ENCODE results near the gene SPEM2. TPM values are rescaled to one million over a fixed set of nuclear protein-coding genes. Genes with fewer than 3 reads are reported as not detected.

Gene SPEM2
- polyA plus RNA-seq, 1 of the 3 experiments (the other 2 are of a cell fraction), result not detected

DNA sequence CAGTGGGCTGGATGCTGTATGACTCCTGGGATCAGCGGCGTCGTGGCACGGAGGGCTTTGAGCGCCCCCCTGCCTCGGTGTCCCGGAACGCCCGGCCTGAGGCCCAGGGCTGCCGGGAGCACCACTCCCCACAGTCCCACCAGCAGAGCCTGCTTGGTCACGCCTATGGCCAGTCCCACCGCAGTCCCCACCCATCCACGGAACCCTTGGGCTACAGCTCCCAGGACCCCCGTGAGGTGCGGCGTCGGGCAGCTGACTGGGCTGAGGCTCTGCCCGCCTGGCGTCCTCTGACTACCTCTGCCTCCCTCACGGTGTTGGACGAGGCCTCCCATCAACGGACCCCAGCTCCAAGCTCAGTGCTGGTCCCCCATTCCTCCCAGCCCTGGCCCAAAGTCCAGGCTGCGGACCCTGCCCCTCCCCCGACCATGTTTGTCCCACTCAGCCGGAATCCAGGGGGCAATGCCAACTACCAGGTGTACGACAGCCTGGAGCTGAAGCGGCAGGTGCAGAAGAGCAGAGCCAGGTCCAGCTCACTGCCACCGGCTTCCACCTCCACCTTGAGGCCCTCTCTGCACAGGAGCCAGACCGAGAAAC is 1.6 kb downstream of the SPEM2 start:
- Histone ChIP-seq H3K4me1 (ENCODE audit: control insufficient read depth in 1 of 2, insufficient read depth in 2 of 2, low read depth in 1 of 2, low read length in 1 of 2) (no peaks in the 10 kb centered on the region), H3K27me3 (ENCODE audit: insufficient read depth) (no peaks in the 10 kb centered on the region), H2AFZ (ENCODE audit: low read depth) (no peak overlapping the region), H3K9me3 (no peaks in the 10 kb centered on the region), H3K36me3 (replicated peaks in 1 of 2; ENCODE audit: control insufficient read depth in 1 of 2, insufficient read depth in 2 of 2, low read length in 1 of 2) (no peaks in the 10 kb centered on the region), H3K9me2 (no peaks in the 10 kb centered on the region), H4K20me1 (ENCODE audit: insufficient read depth) (no peaks in the 10 kb centered on the region), H3K4me2 (no peak overlapping the region), H3F3A (replicated peaks; ENCODE audit: insufficient read depth) (no peaks in the 10 kb centered on the region), H3K4me3 (ENCODE audit: low read depth in 2 of 2, low read length in 1 of 2) (no peak overlapping the region), H3K9ac (no peak overlapping the region), H3K27ac (ENCODE audit: low read depth in 2 of 2, low read length in 1 of 2) (no peak overlapping the region), H3K79me2 (ENCODE audit: insufficient read depth) (no peaks in the 10 kb centered on the region)
- TF ChIP-seq NFIC (IDR thresholded peaks at IDR 0.05; ENCODE audit: borderline replicate concordance), result no peak
- TF ChIP-seq ZBTB33 (IDR thresholded peaks at IDR 0.05; ENCODE audit: borderline replicate concordance, low read depth), result no peak
- TF ChIP-seq RFX5 (IDR thresholded peaks at IDR 0.05; ENCODE audit: low read length), result no peak
- no peak for TF ChIP-seq ELF1 (IDR thresholded peaks at IDR 0.05)
- TF ChIP-seq, protein P1, sequence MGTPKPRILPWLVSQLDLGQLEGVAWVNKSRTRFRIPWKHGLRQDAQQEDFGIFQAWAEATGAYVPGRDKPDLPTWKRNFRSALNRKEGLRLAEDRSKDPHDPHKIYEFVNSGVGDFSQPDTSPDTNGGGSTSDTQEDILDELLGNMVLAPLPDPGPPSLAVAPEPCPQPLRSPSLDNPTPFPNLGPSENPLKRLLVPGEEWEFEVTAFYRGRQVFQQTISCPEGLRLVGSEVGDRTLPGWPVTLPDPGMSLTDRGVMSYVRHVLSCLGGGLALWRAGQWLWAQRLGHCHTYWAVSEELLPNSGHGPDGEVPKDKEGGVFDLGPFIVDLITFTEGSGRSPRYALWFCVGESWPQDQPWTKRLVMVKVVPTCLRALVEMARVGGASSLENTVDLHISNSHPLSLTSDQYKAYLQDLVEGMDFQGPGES (IDR thresholded peaks at IDR 0.05; ENCODE audit: low read depth, low read length), result no peak
- TF ChIP-seq NRF1 (IDR thresholded peaks at IDR 0.05; ENCODE audit: low read depth, low read length), result no peak
- no peak for TF ChIP-seq JUND (IDR thresholded peaks at IDR 0.05)
- TF ChIP-seq POLR2AphosphoS5 (IDR thresholded peaks at IDR 0.05; ENCODE audit: low read depth, low read length), result no peak
- WGBS (ENCODE audit: low lambda C conversion rate), result 88% methylated on average over 8 of the region's 29 CpGs
- CTCF ChIA-PET, result interaction anchor here (0.6 to 1.6 kb wide), 2 partner anchors 10 to 71 kb away, joined by 3 to 7 read pairs; no protein-coding TSS in a partner anchor
- no peak for DNase-seq
- POLR2A ChIA-PET, result no interaction called here

DNA sequence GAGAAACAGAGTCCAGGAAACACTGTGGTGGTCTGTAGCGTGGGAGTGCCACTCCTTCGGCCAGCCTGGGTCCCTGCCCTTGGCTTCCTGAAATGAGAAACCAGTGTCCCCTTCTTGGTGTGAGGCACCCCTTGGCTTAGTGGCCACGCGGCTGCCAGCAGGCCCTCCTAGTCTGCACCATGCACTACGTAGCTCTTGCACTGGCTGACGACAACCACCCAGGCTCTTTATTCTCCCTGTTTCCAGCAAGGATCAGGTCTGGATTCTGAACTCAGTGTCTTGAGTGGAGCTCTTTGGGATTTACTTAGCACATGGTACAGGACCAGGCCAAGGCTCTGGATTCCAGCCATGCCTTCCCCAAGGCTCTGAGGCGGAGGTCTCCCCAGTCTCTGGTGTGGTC is 2.1 kb downstream of the SPEM2 start:
- Histone ChIP-seq H3K27me3 (ENCODE audit: insufficient read depth) (no peaks in the 10 kb centered on the region), H3K9ac (no peak overlapping the region), H3K4me1 (ENCODE audit: control insufficient read depth in 1 of 2, insufficient read depth in 2 of 2, low read depth in 1 of 2, low read length in 1 of 2) (no peaks in the 10 kb centered on the region), H3K4me2 (no peak overlapping the region), H3K4me3 (ENCODE audit: low read depth in 2 of 2, low read length in 1 of 2) (no peak overlapping the region), H3K9me2 (no peaks in the 10 kb centered on the region), H3F3A (replicated peaks; ENCODE audit: insufficient read depth) (no peaks in the 10 kb centered on the region), H3K36me3 (replicated peaks in 1 of 2; ENCODE audit: control insufficient read depth in 1 of 2, insufficient read depth in 2 of 2, low read length in 1 of 2) (no peaks in the 10 kb centered on the region), H3K9me3 (no peaks in the 10 kb centered on the region), H2AFZ (ENCODE audit: low read depth) (no peak overlapping the region), H3K27ac (ENCODE audit: low read depth in 2 of 2, low read length in 1 of 2) (no peak overlapping the region), H4K20me1 (ENCODE audit: insufficient read depth) (no peaks in the 10 kb centered on the region), H3K79me2 (ENCODE audit: insufficient read depth) (no peaks in the 10 kb centered on the region)
- 84% methylated on average over 7 of the region's 7 CpGs for WGBS (ENCODE audit: low lambda C conversion rate)
- CTCF ChIA-PET, result interaction anchor here (0.6 to 1.6 kb wide), 2 partner anchors 9 to 71 kb away, joined by 3 to 7 read pairs; no protein-coding TSS in a partner anchor
- no peak for TF ChIP-seq ELF1 (IDR thresholded peaks at IDR 0.05)
- TF ChIP-seq RAD21 (IDR thresholded peaks at IDR 0.05; ENCODE audit: low read length), result no peak
- no peak for TF ChIP-seq GABPA (IDR thresholded peaks at IDR 0.05; ENCODE audit: low read depth)
- no peak for DNase-seq
- POLR2A ChIA-PET, result no interaction called here
